ENCODE measurements around the gene NRSN2.

GRCh38 chr20:402898-403581, 56.1 kb downstream of the NRSN2 start:
- no peak for TF ChIP-seq POLR2A (IDR thresholded peaks at IDR 0.05; ENCODE audit: extremely low read depth, insufficient read length)
- TF ChIP-seq CTCF (IDR thresholded peaks at IDR 0.05; ENCODE audit: low read depth, low read length) = no peak

All from NB4 (cell line).